GM21526 (cell line): ENCODE results near the gene KCNN1.
"Not testable (repeated sequence)": the region's sequence is repeated elsewhere in the genome, so short reads cannot be mapped to it uniquely, and the experiment has no call there.

Source experiments
- ATAC-seq: cut with Tn5 transposase; IDR thresholded peaks from one replicate; pipeline ENCODE4 v1.9.1; 2021; ENCODE audit warnings: moderate library complexity; ENCODE audit not compliant: unreplicated experiment, low FRiP score

The KCNN1 gene

DNA sequence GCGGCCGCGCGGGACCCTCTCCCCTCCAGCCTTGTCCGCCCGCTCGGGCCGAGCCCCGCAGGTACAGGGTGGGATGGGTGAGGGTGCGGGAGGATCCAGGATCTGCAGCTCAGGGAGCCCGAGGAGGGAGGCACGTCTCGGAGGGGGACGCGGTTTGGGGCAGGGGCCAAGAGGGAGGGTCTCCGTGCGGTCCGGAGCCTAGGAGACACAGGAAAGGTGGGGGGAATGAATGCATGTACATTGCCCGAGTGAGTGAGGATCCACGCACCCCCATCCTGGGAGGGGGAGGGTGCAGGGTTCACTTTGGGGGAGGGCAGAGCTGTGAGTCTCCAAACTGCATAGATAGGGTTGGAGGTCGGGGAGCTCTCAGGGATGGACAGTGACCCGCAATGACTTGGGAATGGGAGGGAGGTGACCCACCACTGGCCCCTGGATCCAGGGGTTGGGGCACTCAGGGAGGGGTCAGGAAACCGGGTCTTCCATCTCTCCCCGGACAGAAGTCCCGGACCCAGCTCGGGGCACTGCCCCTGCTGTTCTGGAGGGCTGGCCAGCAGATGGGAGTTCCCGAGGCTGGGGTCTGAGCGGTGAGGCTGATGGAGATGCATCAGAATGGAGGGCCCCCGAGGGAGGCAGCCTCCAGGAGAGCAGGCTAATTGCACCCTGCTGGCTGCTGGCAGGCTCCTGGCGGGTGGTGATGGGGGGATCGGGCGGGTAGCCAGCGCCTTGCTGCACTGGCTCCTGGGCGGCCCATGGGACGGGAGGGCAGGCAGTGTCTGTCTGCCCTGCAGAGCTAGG is 547 bp downstream of the KCNN1 start:
- no peak for ATAC-seq

DNA sequence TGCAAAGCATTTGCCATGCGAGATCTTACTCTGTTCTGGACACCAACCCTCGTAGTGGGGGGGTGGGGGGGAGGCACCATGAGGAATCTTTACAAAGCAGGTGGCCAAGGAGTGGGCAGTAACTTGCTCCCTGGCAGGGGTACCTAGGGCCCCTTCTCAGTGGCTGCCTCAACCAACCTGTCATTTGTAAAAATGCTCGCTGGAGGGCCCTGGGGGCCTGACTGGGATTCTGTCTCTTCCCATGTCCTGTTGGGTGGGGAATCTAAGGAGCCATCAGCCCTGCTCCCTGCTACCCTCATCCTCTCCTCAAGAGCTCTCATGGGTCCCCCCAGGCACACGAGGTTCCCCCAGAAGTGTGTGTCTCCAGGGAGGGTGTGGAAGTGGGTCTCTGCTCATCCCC is 1.5 kb downstream of the KCNN1 start:
- no peak for ATAC-seq

DNA sequence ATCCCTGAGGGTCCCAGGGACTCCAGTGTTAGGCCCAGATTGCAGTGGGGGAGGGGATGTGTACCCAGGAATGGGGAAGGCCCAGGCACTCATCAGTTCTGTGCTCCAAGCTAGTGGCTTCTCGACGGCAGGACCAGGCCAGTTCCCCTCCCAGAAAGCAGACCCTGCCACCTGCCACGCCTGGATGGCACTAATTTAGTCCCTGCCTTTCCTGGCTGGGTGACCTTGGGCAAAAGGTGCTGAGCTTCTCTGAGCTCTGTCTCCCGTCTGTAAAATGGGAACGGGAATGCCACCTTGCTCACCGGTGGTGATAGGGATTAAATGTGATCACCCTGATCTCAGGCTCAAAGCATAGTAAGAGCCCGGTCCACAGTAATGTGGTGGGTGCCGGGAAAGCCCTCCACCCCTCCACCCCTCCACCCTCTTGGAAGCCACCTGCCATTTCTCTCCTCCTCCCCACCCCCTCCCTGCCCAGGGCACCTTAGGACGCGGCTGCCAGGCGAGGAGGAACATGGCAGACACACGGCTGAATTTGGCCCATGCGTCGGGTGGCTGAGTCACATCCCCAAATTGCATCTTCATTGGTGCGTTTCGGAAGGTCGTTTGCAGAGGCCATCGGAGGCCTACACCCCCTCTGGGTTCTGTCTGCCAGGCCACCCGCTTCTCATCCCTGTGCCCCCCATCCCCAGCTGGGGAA is 2.3 kb downstream of the KCNN1 start:
- no peak for ATAC-seq

DNA sequence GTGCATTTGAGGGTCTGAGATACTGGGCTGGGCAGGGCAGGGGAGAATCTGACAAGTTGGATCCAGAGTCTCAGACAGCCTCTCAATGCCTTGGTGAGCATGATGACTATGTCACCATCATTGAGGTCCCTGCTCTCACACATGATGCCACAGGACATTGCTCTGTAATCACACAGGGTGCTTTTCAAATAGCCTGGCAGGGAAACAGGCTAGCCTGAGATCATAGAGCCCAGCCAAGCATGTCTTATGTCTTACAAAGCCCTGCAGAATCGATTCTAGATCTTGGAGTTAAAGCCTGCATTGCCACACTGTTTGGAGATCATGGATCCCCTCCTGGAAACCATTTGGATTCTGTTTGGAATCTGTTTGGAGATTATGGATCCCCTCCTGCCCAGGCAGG is 5.3 kb downstream of the KCNN1 start:
- no peak for ATAC-seq

DNA sequence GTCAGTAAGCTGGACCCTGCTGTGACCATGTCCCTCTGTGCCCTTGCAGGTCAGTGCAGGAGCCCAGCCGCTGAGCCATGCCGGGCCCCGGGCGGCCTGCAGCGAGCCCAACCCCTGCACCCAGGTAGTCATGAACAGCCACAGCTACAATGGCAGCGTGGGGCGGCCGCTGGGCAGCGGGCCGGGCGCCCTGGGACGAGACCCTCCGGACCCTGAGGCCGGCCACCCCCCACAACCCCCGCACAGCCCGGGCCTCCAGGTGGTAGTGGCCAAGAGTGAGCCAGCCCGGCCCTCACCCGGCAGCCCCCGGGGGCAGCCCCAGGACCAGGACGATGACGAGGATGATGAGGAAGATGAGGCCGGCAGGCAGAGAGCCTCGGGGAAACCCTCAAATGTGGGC is 6.9 kb downstream of the KCNN1 start:
- no peak for ATAC-seq

DNA sequence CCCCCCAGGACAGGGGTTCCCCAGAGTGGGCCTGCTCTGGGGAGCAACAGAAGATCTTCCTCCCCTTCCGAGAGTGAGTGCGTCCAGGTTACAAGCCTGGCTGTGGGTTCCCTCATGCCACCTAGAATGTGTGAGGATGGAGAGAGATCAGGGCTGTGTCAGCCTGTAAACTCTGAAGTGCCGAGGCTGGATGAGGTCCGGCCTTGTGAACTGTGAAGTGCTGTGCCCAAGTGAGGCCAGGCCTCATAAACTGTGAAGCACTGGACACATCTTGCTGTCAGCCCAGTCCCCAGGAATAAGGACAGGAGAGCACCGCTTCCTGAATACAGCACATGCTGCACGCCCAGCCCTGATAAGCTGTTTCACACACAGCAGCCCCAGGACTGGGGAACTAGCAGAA is 7.6 kb downstream of the KCNN1 start:
- no peak for ATAC-seq

DNA sequence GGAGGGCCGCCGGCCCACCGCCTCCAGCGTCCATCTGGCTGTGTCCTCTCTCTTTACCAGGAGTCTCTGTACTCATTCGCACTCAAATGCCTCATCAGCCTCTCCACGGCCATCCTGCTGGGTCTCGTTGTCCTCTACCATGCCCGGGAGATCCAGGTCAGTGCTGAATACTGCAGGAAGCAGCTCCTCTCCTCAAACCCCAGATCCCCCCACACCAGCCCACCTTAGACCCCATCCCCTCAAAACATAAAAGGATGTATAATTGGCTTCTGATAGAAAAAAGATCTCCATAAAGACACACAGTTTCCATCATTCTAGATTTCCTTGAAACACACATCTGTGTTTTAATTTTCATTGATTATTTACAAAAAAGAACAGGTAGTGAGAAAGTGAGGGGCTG is 8.1 kb downstream of the KCNN1 start:
- ATAC-seq = no peak

DNA sequence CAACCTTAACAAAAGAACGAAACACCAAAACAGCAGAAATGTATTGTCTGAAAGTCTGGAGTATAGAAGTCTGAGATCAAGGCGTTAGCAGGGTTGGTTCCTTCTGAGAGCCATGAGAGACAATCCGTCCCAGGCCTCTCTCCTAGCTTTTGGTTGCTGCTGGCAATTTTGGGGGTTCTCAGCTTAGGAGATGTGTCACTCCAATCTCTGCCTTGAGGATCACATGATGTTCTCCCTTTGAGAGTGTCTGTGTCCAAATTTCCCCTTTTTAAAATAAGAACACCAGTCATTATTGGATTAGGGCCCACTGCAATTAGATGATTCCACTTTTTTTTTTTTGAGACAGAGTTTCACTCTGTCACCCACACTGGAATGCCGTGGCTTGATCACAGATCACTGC is 10.1 kb downstream of the KCNN1 start:
- ATAC-seq = no peak

DNA sequence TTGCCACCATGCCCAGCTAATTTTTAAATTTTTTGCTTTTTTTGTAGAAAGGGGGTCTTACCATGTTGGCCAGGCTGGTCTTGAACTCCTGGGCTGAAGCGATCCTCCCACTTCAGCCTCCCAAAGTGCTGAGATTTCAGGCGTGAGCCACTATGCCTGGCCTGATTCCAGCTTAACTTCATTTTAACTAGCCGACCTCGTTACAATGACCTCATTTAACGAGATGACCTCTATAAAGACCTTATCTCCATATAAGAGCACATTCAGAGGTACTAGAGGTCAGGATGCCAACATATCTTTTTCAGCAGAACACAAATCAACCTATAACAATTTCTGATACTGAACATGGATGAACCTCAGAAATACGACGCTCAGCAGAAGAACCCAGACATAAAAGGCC is 10.6 kb downstream of the KCNN1 start:
- no peak for ATAC-seq

DNA sequence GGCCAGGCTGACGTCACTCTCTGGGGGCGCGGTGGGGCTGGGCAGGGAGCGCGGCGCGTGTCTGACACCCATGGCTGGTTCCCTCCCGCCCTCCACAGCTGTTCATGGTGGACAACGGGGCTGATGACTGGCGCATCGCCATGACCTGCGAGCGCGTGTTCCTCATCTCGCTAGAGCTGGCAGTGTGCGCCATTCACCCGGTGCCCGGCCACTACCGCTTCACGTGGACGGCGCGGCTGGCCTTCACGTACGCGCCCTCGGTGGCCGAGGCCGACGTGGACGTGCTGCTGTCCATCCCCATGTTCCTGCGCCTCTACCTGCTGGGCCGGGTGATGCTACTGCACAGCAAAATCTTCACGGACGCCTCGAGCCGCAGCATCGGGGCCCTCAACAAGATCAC is 14.7 kb downstream of the KCNN1 start:
- no peak for ATAC-seq

DNA sequence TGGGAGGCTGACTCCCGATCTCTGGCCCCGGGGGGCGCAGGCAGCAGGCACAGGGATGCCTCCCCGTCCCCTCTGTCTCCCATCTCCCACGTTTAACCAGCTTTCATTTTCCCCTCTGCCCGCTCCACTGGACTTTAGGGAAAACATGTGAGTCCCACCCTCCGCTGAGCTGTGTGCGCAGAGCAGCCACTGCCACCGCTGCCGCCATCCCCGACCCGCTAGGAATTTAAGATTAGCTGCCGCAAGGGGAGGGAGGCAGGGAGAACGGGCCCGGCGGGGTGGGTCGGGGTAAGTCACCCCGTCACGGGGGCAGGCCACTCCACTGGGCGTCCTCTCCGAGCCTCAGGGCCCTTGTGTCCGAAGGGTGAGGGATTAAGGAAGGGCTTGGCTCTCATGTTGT is 15.5 kb downstream of the KCNN1 start:
- no peak for ATAC-seq

DNA sequence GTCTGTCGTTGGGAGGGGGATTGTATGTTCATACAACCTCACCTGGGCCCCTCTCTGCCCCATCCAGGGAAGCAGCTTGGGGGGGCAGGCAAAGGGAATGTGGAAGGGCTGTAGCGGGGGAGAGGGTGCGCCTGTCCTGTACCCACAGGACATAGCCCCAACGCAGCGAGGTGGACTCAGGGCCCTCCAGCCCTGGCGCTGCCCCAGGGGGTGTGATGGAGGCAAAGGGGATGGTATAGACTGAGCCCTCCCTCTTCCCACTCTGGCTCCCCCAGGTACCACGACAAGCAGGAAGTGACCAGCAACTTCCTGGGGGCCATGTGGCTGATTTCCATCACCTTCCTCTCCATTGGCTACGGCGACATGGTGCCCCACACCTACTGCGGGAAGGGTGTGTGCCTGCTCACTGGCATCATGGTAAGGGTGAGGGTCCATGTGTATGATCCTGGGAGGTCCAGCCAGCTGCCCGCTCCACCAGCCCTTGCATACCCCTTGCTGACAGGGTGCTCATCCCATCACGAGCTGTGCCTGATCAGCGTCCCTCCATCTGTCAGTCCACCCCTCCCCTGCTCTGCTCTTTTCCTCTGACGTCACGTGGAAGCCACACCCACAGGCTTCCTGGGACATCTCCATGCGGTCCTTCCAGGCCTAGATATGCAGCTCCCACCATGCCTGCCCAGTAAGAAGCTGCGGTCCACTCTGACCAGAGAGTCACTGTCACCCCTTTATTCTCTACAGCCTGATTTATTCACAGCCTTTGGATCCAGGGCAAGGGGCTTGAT is 18.3 kb downstream of the KCNN1 start:
- ATAC-seq = no peak

DNA sequence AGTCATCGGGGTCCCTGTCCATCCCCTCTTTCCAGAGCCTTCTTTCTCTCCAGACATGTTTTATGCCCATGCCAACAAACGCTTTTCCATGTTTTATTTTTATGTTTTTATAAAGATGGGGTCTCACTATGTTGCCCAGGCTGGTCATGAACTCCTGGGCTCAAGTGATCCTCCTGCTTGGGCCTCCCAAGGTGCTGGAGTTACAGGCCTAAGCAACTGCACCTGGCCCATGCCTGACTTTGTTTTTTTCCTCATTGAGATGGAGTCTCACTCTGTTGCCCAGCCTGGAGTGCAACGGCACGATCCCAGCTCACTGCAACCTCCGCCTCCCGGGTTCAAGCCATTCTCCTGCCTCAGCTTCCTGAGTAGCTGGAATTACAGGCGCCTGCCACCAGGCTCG is 19.7 kb downstream of the KCNN1 start:
- not testable (repeated sequence) for ATAC-seq

DNA sequence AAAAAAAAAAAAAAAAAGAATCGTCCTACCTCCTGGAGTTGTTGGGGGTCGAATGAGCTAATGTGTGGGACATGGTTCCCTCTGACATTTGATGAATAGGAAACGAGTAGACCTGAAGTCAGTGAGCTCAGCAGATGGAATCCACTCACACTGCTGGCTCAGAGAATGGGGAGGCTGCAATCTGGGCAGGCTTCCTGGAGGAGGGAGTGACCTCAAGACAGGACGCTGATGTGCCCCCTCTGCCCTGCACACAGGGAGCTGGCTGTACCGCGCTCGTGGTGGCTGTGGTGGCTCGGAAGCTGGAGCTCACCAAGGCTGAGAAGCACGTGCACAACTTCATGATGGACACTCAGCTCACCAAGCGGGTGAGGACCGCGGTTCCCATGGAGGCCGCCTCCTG is 21.3 kb downstream of the KCNN1 start:
- ATAC-seq = no peak

DNA sequence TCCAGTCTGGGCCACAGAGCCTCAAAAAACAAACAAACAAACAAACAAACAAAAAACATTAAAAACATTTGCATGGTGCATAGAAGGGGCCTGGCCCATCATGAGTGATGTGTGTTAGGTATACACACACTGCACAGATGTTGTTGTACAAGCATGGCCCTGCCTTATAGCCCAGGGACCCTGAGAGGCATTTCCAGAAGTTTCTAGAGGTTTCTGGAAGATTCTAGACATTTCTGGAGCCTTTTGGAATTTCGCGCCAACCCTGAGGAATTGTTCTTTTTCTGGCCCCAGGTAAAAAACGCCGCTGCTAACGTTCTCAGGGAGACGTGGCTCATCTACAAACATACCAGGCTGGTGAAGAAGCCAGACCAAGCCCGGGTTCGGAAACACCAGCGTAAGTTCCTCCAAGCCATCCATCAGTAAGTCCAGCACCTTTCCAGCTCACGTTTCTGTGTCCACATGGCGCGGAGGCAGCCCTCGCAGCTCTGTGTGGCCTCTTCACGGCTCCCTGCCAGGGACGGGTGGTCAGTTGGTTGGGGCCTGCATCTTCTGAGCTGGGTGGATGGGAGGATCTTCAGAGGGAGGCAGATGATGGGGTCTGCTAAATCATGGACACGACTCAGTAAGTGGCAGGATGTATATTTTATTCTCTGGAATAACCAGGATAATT is 22.7 kb downstream of the KCNN1 start:
- no peak for ATAC-seq

DNA sequence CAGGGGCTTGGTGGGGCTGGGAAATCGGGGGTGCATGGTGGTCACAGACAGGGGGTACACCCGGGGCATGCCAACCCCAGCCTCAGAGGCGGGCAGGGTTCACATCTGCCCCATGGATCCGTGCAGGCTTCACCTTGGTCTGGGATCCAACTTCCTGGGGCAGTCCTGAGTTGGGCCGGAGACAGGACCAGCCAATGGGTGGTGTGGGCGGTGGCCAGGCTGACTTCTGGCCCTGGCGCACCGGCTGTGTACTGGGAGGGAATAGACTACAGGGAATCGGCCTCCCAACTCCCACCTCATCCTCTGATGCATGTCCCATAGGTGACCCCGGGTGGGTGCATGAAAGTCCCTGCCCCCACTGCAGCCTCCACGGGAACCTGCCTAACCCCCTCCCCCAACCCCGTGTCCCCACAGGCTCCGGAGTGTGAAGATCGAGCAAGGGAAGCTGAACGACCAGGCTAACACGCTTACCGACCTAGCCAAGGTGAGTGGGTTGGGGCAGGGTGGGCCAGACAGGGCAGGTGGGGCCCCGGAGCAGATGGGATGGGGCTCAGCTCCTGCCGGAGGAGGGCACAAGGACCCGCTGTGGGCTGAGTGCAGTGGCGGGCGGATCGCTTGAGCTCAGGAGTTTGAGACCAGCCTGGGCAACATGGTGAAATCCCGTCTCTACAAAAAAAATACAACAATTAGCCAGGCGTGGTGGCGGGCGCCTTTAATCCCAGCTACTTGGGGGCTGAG is 26.3 kb downstream of the KCNN1 start:
- ATAC-seq = no peak

DNA sequence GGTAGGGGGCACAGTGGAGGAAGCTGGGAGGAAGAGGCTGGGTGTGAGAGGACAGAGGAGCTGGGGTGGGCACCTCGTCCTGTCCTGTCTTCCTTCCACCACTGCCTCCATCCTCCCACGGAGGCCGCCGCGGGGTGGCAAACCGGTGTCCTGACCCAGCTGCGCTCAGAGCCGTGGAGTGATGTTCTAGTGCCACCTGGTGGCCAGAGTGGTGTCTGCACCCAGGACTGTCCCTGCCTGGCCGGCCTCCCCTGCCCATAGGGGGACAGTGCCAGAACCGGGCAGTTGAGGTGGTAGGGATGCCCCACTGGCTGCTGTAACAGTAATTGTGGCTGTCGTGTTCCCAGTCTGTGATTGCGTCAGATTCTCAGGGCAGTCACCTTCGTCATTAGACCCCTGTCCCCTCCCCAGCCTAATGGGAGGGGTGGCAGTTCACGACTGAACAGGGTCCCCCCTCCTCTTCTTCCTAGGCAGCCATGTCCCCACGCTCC is 30.0 kb downstream of the KCNN1 start:
- ATAC-seq = no peak

DNA sequence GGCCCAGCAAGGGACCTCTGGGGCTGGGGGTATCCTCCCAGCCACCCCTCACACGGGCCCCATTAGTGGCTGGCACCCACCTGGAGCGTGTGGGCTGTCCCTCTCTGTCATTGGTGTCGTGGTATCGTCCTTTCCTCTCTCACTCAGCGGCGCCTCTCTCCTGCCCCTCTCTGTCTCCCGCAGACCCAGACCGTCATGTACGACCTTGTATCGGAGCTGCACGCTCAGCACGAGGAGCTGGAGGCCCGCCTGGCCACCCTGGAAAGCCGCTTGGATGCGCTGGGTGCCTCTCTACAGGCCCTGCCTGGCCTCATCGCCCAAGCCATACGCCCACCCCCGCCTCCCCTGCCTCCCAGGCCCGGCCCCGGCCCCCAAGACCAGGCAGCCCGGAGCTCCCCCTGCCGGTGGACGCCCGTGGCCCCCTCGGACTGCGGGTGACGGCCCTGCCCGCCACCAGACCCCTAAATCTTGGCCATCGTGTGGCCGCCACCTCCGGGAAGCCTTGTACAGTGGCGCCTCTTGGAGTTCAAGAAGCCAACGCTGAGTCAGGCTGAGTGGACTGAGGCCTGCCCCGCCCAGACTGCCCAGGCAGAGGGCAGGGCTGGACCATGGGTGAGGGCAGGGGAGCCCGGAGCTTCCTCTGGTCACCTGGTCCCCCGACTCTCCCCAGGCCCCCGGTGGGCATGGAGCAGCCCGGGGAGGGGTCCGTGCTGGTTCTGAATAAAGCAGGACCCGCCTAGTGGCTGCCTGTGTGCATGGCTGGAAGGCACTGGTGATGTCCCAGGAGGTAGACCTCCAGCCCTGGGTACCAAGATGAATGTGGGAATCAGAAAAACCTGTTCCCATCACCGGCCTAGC is 31.3 kb downstream of the KCNN1 start:
- no peak for ATAC-seq

DNA sequence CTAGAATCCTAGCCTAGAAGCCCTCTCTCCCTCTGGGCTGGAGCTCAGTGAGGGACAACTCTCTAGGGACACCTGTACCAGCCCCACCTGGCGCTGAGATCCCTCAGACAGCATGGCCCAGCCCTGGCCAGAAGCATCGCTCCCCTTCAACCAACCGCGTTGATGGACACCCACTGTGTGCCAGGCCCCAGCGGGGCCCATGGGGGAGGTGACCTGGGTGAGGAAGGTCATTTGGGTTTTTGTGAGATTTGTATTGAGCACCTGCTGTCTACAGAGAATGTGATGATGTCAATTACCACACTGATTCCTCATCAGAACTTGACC is 31.9 kb downstream of the KCNN1 start:
- ATAC-seq = no peak
